ENCODE measurements around the gene LEPR.
A peak's percentile ranks its signal among the peaks of the same experiment; 100 is the strongest.

The LEPR gene

GRCh38 chr1:65416767-65417166, 3.7 kb upstream of the LEPR start:
- Histone ChIP-seq H3K9ac (ENCODE audit: low read length) (no peak overlapping the region), H3K36me3 (replicated peaks; ENCODE audit: low read depth, low read length) (no peaks in the 10 kb centered on the region), H3K4me1 (ENCODE audit: low read length) (peaks cover 11% of the 10 kb centered on the region), H3K4me3 (ENCODE audit: low read length) (no peak overlapping the region), H3K4me2 (ENCODE audit: low read length) (no peak overlapping the region), H3K27me3 (ENCODE audit: low read depth, low read length) (no peaks in the 10 kb centered on the region), H2AFZ (ENCODE audit: low read depth, low read length) (no peak overlapping the region), H4K20me1 (ENCODE audit: insufficient read depth, low read length) (no peaks in the 10 kb centered on the region), H3K79me2 (ENCODE audit: low read length) (peaks cover 11% of the 10 kb centered on the region), H3K27ac (ENCODE audit: low read length) (no peak overlapping the region), H3K9me3 (ENCODE audit: insufficient read depth, low read length) (no peaks in the 10 kb centered on the region)
- no peak for TF ChIP-seq CTCF (IDR thresholded peaks at IDR 0.05; ENCODE audit: low read depth, low read length)
- no peak for TF ChIP-seq EZH2phosphoT487 (IDR thresholded peaks at IDR 0.05; ENCODE audit: low read depth)

- Histone ChIP-seq H3K9ac (ENCODE audit: low read length) (no peak overlapping the region), H3K4me2 (ENCODE audit: low read length) (no peak overlapping the region), H3K27me3 (ENCODE audit: low read depth, low read length) (no peaks in the 10 kb centered on the region), H3K36me3 (replicated peaks; ENCODE audit: low read depth, low read length) (no peaks in the 10 kb centered on the region), H4K20me1 (ENCODE audit: insufficient read depth, low read length) (no peaks in the 10 kb centered on the region), H3K4me1 (ENCODE audit: low read length) (peaks cover 17% of the 10 kb centered on the region), H3K27ac (ENCODE audit: low read length) (no peak overlapping the region), H2AFZ (ENCODE audit: low read depth, low read length) (no peak overlapping the region), H3K9me3 (ENCODE audit: insufficient read depth, low read length) (no peaks in the 10 kb centered on the region), H3K4me3 (ENCODE audit: low read length) (no peak overlapping the region), H3K79me2 (ENCODE audit: low read length) (peaks cover 21% of the 10 kb centered on the region)
- TF ChIP-seq EZH2phosphoT487 (IDR thresholded peaks at IDR 0.05; ENCODE audit: low read depth) (no peak), CTCF (IDR thresholded peaks at IDR 0.05; ENCODE audit: low read depth, low read length) (no peak)
Observed at GRCh38 chr1:65417729-65418128, 2.7 kb upstream of the LEPR start.

GRCh38 chr1:65418522-65419185, 1.8 kb upstream of the LEPR start:
- Histone ChIP-seq H2AFZ (ENCODE audit: low read depth, low read length) (peak overlapping the region; percentile 93; the same call in 1 of the 2 replicates), H3K79me2 (ENCODE audit: low read length) (peaks cover 27% of the 10 kb centered on the region), H3K27ac (ENCODE audit: low read length) (no peak overlapping the region), H3K36me3 (replicated peaks; ENCODE audit: low read depth, low read length) (no peaks in the 10 kb centered on the region), H3K9ac (ENCODE audit: low read length) (peak overlapping the region; percentile 83), H3K9me3 (ENCODE audit: insufficient read depth, low read length) (no peaks in the 10 kb centered on the region), H3K4me2 (ENCODE audit: low read length) (peak overlapping the region; percentile 77), H4K20me1 (ENCODE audit: insufficient read depth, low read length) (no peaks in the 10 kb centered on the region), H3K4me3 (ENCODE audit: low read length) (peak overlapping the region; percentile 96), H3K27me3 (ENCODE audit: low read depth, low read length) (no peaks in the 10 kb centered on the region), H3K4me1 (ENCODE audit: low read length) (peaks cover 25% of the 10 kb centered on the region)
- no peak for TF ChIP-seq EZH2phosphoT487 (IDR thresholded peaks at IDR 0.05; ENCODE audit: low read depth)
- no peak for TF ChIP-seq CTCF (IDR thresholded peaks at IDR 0.05; ENCODE audit: low read depth, low read length)

- Histone ChIP-seq H2AFZ (ENCODE audit: low read depth, low read length) (peak overlapping the region; percentile 93), H3K27me3 (ENCODE audit: low read depth, low read length) (no peaks in the 10 kb centered on the region), H3K4me3 (ENCODE audit: low read length) (peak overlapping the region; percentile 96), H3K4me1 (ENCODE audit: low read length) (peaks cover 35% of the 10 kb centered on the region), H3K36me3 (replicated peaks; ENCODE audit: low read depth, low read length) (no peaks in the 10 kb centered on the region), H3K9ac (ENCODE audit: low read length) (peak overlapping the region; percentile 83), H3K4me2 (ENCODE audit: low read length) (peak overlapping the region; percentile 77), H3K79me2 (ENCODE audit: low read length) (peaks cover 36% of the 10 kb centered on the region), H3K27ac (ENCODE audit: low read length) (peak overlapping the region; percentile 60), H3K9me3 (ENCODE audit: insufficient read depth, low read length) (no peaks in the 10 kb centered on the region), H4K20me1 (ENCODE audit: insufficient read depth, low read length) (no peaks in the 10 kb centered on the region)
- TF ChIP-seq EZH2phosphoT487 (IDR thresholded peaks at IDR 0.05; ENCODE audit: low read depth) (no peak), CTCF (IDR thresholded peaks at IDR 0.05; ENCODE audit: low read depth, low read length) (no peak)
Observed at GRCh38 chr1:65419681-65420589, 533 bp upstream of the LEPR start.
